HepG2 (cell line): ENCODE data around the gene ABCA8.
A peak's percentile ranks its signal among the peaks of the same experiment; 100 is the strongest.

ENCODE experiments used
- ATF7-NPFF ChIP-seq: sonication (generic); formaldehyde crosslinking; IDR thresholded peaks from 2 replicates; pipeline ENCODE4 v1.8.1; 2023; ENCODE audit warnings: mild to moderate bottlenecking, low read depth, missing genetic modification reagents, moderate library complexity
- DPF2 ChIP-seq: sonication (generic); formaldehyde crosslinking; IDR thresholded peaks from 2 replicates; pipeline ENCODE4 v1.4.0; 2020; ENCODE audit warnings: mild to moderate bottlenecking, low read depth, missing genetic modification reagents, borderline replicate concordance
- GLI4 ChIP-seq: sonication (generic); formaldehyde crosslinking; IDR thresholded peaks from 2 replicates; pipeline ENCODE4 v1.5.1; 2020; ENCODE audit warnings: missing genetic modification reagents, mild to moderate bottlenecking, moderate library complexity, borderline replicate concordance
- PRDM4 ChIP-seq: sonication (generic); formaldehyde crosslinking; IDR thresholded peaks from 2 replicates; pipeline ENCODE4 v1.9.0; 2021; ENCODE audit warnings: missing genetic modification reagents, borderline replicate concordance
- SIN3A ChIP-seq: IDR thresholded peaks from 2 replicates; pipeline ENCODE4 v1.6.1; 2011; ENCODE audit warnings: low read depth, mild to moderate bottlenecking, control low read depth, low read length, borderline replicate concordance
- THAP11 ChIP-seq: IDR thresholded peaks from 2 replicates; pipeline ENCODE4 v1.6.1; 2016; ENCODE audit warnings: missing biosample characterization, missing genetic modification reagents
- ZNF12 ChIP-seq: sonication (generic); formaldehyde crosslinking; IDR thresholded peaks from 2 replicates; pipeline ENCODE4 v1.5.0; 2020; ENCODE audit warnings: missing genetic modification reagents
- ZNF235 ChIP-seq: sonication (generic); formaldehyde crosslinking; IDR thresholded peaks from 2 replicates; pipeline ENCODE4 v1.8.1; 2023; ENCODE audit warnings: mild to moderate bottlenecking, missing genetic modification reagents, borderline replicate concordance
- ZNF263 ChIP-seq: sonication (generic); formaldehyde crosslinking; IDR thresholded peaks from 2 replicates; pipeline ENCODE4 v1.4.0; 2020; ENCODE audit warnings: missing genetic modification reagents
- ZNF850 ChIP-seq: sonication (generic); formaldehyde crosslinking; conservative IDR thresholded peaks from 2 replicates; pipeline ENCODE4 v1.9.0; 2021; ENCODE audit warnings: mild to moderate bottlenecking, missing genetic modification reagents
- ZZZ3 ChIP-seq: sonication (generic); formaldehyde crosslinking; IDR thresholded peaks from 2 replicates; pipeline ENCODE4 v1.4.0; 2020; ENCODE audit warnings: missing genetic modification reagents, mild to moderate bottlenecking, borderline replicate concordance

GRCh38 chr17:68821860-68822696 is 133.1 kb downstream of the ABCA8 start:
- TF ChIP-seq SIN3A (no peak), ZNF850 (CRISPR knock-in tag) (no peak), DPF2 (peak; percentile 93), ATF7-NPFF (CRISPR knock-in tag) (no peak), ZZZ3 (CRISPR knock-in tag) (no peak), GLI4 (no peak), ZNF263 (CRISPR knock-in tag) (no peak), ZNF12 (CRISPR knock-in tag) (peak; percentile 63; the same call in 1 of the 2 replicates), ZNF235 (no peak), PRDM4 (CRISPR knock-in tag) (no peak), THAP11 (0 out of 2 replicates have a peak, but pooled peaks have one; percentile 41)
